Muscle of back (tissue), 13 donors: Measurements from ENCODE around the gene GSTM3. TPM values are rescaled to one million over a fixed set of nuclear protein-coding genes. Genes with fewer than 3 reads are reported as not detected.
A peak's percentile ranks its signal among the peaks of the same experiment; 100 is the strongest.

Experiments used
- DNase-seq, 3 donors: peaks; one replicate each; pipeline versions ENCODE4 v3.0.0 to v3.0.0-alpha.2; 2013
- long read RNA-seq, 9 donors: transcript quantifications; one replicate each; lab custom pipeline, GENCODE V29; 2026
- polyA plus RNA-seq, 10 donors: library from polyadenylated mRNA; unstranded; fragments of 120-200 nt; gene quantifications; one replicate each; pipeline ENCODE4 v1.2.1, GENCODE V29; 2013; ENCODE audit not compliant: insufficient read length in 10 of 10

The GSTM3 gene
- polyA plus RNA-seq: 10 to 100 TPM; 33.5 to 57.6 (median 43.2) TPM
- long read RNA-seq, donor 1, full-length matches to known transcripts: 20 of 20 reads
- long read RNA-seq, donor 1, partial matches to known transcripts: 0 of 20 reads
- long read RNA-seq, donor 1, other reads (novel, unspliced or antisense): 0 of 20 reads
- long read RNA-seq, donor 2, full-length matches to known transcripts: 14 of 14 reads
- long read RNA-seq, donor 2, partial matches to known transcripts: 0 of 14 reads
- long read RNA-seq, donor 2, other reads (novel, unspliced or antisense): 0 of 14 reads
- long read RNA-seq, donor 3: 0 reads
- long read RNA-seq, donor 4, full-length matches to known transcripts: 14 of 14 reads
- long read RNA-seq, donor 4, partial matches to known transcripts: 0 of 14 reads
- long read RNA-seq, donor 4, other reads (novel, unspliced or antisense): 0 of 14 reads
- long read RNA-seq, donor 5, full-length matches to known transcripts: 26 of 26 reads
- long read RNA-seq, donor 5, partial matches to known transcripts: 0 of 26 reads
- long read RNA-seq, donor 5, other reads (novel, unspliced or antisense): 0 of 26 reads
- long read RNA-seq, donor 6, full-length matches to known transcripts: 18 of 27 reads
- long read RNA-seq, donor 6, partial matches to known transcripts: 9 of 27 reads
- long read RNA-seq, donor 6, other reads (novel, unspliced or antisense): 0 of 27 reads
- long read RNA-seq, donor 7, full-length matches to known transcripts: 13 of 13 reads
- long read RNA-seq, donor 7, partial matches to known transcripts: 0 of 13 reads
- long read RNA-seq, donor 7, other reads (novel, unspliced or antisense): 0 of 13 reads
- long read RNA-seq, donor 8, full-length matches to known transcripts: 10 of 10 reads
- long read RNA-seq, donor 8, partial matches to known transcripts: 0 of 10 reads
- long read RNA-seq, donor 8, other reads (novel, unspliced or antisense): 0 of 10 reads
- long read RNA-seq, donor 9, full-length matches to known transcripts: 4 of 4 reads
- long read RNA-seq, donor 9, partial matches to known transcripts: 0 of 4 reads
- long read RNA-seq, donor 9, other reads (novel, unspliced or antisense): 0 of 4 reads

- peak in 1 of 3 donors; percentile 9 for DNase-seq
Measured at GRCh38 chr1:109740615-109741373, at the start of gene GSTM3. Gene GSTM3, minus strand, starts transcription at chr1:109741038. Its CDS starts 751 bp downstream, at chr1:109740287.

GRCh38 chr1:109790329-109790728 lies 49.5 kb upstream of the GSTM3 start:
- no peak for DNase-seq

GRCh38 chr1:109789551-109790180 lies 48.8 kb upstream of the GSTM3 start:
- no peak for DNase-seq

GRCh38 chr1:109788695-109789521 lies 48.1 kb upstream of the GSTM3 start:
- no peak for DNase-seq

GRCh38 chr1:109787845-109788601 lies 47.2 kb upstream of the GSTM3 start:
- DNase-seq: no peak

- DNase-seq: no peak
Measured at GRCh38 chr1:109787211-109787844, 46.5 kb upstream of the GSTM3 start.

- DNase-seq: peak in 1 of 3 donors; percentile 48
Measured at GRCh38 chr1:109786531-109787021, 45.7 kb upstream of the GSTM3 start.

GRCh38 chr1:109786112-109786480 lies 45.3 kb upstream of the GSTM3 start:
- no peak for DNase-seq

- no peak for DNase-seq
Measured at GRCh38 chr1:109785446-109786111, 44.7 kb upstream of the GSTM3 start.

GRCh38 chr1:109784551-109785252 lies 43.9 kb upstream of the GSTM3 start:
- no peak for DNase-seq

- DNase-seq: no peak
Measured at GRCh38 chr1:109783436-109783835, 42.6 kb upstream of the GSTM3 start.

GRCh38 chr1:109782927-109783326 lies 42.1 kb upstream of the GSTM3 start:
- no peak for DNase-seq

GRCh38 chr1:109782514-109782913 lies 41.7 kb upstream of the GSTM3 start:
- DNase-seq: peak in 1 of 3 donors; percentile 65

- no peak for DNase-seq
Measured at GRCh38 chr1:109781806-109782205, 41.0 kb upstream of the GSTM3 start.

GRCh38 chr1:109780982-109781381 lies 40.1 kb upstream of the GSTM3 start:
- no peak for DNase-seq

- no peak for DNase-seq
Measured at GRCh38 chr1:109777980-109778625, 37.3 kb upstream of the GSTM3 start.

GRCh38 chr1:109777436-109777835 lies 36.6 kb upstream of the GSTM3 start:
- no peak for DNase-seq
